Endothelial cell of coronary artery (primary cell): ENCODE measurements around the gene AIM2. TPM values are rescaled to one million over a fixed set of nuclear protein-coding genes. Genes with fewer than 3 reads are reported as not detected.

Source experiments
- total RNA-seq: library from RNA; depleted of rRNA; stranded (reverse); fragments of >200 nt; gene quantifications from 2 replicates; pipeline ENCODE4 v1.2.3, GENCODE V29; 2014

The AIM2 gene, protein sequence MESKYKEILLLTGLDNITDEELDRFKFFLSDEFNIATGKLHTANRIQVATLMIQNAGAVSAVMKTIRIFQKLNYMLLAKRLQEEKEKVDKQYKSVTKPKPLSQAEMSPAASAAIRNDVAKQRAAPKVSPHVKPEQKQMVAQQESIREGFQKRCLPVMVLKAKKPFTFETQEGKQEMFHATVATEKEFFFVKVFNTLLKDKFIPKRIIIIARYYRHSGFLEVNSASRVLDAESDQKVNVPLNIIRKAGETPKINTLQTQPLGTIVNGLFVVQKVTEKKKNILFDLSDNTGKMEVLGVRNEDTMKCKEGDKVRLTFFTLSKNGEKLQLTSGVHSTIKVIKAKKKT
- under 0.01 TPM in 1 of 2 replicates, not detected in the other for total RNA-seq

DNA sequence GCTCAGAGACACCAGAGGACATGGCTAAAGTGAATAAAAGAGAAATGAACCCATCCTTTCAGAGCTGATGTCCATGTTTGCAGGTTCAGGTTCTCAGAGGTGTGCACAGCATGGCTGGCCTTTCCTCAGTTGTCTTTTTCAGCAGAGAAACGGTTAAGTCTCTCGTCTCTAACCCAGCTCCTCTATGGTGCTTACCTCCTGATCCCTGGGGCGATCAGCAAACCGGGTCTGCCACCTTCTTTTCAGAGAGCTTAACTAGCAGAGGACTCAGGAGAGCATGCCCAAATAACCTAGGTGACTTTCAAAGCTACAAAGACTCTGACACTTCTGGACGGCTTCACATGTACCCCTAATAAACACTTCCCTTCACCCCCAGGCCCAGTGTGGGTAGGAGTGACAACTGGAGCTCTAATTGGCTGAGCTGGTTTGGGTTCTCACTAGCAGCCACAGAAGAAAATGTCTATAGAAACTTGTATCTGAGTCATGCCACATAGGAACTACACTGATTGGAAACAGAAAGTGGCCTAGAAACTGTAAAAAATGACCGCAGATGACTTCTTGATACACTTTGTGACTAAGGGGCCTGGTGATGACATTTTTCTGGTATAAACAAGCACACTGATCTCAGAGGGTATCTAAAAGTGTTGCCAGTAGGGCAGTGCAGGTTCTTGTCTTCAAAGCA is at the start of gene AIM2:
TSS of gene AIM2 (minus strand) at position 329 of the 682 bp plus-strand sequence. CDS start 3,267 bp downstream, outside the sequence.

Other genes with a start within 250 kb of the AIM2 start
- not detected in 2 replicates for gene MNDA, start 245.4 kb downstream of the AIM2 start, total RNA-seq
- gene PYHIN1, start 145.2 kb downstream of the AIM2 start, total RNA-seq, result not detected in 2 replicates
- 68.2 and 97.6 TPM in 2 replicates for gene IFI16, start 66.9 kb downstream of the AIM2 start, total RNA-seq
- gene CADM3, start 94.8 kb upstream of the AIM2 start, total RNA-seq, result 8.9 and 21.2 TPM in 2 replicates
- gene ACKR1, start 128.1 kb upstream of the AIM2 start, total RNA-seq, result 0.18 and 0.75 TPM in 2 replicates
- not detected in 2 replicates for gene FCER1A, start 225.6 kb upstream of the AIM2 start, total RNA-seq